Measurements from ENCODE around the gene PAWR.

GRCh38 chr12:79637093-79637492 is 53.7 kb downstream of the PAWR start:
- TF ChIP-seq CEBPB (IDR thresholded peaks at IDR 0.05) (no peak), CREB1 (IDR thresholded peaks at IDR 0.05; ENCODE audit: low read depth) (no peak), REST (IDR thresholded peaks at IDR 0.05; ENCODE audit: low read depth) (no peak), EP300 (IDR thresholded peaks at IDR 0.05; ENCODE audit: borderline replicate concordance) (no peak), RAD21 (IDR thresholded peaks at IDR 0.05; ENCODE audit: low read depth) (no peak), FOXM1 (IDR thresholded peaks at IDR 0.05; ENCODE audit: borderline replicate concordance, low read depth) (no peak), NFIC (IDR thresholded peaks at IDR 0.05) (no peak), TAF1 (IDR thresholded peaks at IDR 0.05; ENCODE audit: low read depth) (no peak), EGR1 (IDR thresholded peaks at IDR 0.05) (no peak), MAX (IDR thresholded peaks at IDR 0.05) (no peak), YY1 (IDR thresholded peaks at IDR 0.05; ENCODE audit: low read depth) (no peak), USF1 (IDR thresholded peaks at IDR 0.05) (no peak)
